Epithelial cell of esophagus (primary cell): ENCODE data around the gene SERPINA10.

Experiments
- DNase-seq: peaks from one replicate; pipeline ENCODE4 v3.0.0; 2010; ENCODE audit warnings: low read depth
- H3K4me3 ChIP-seq: 2 replicates; pipeline ENCODE4 v1.5.1; 2011; ENCODE audit warnings: mild to moderate bottlenecking, low read length, control low read depth
- CTCF ChIP-seq: IDR thresholded peaks from 2 replicates; pipeline ENCODE4 v1.5.1; 2011; ENCODE audit warnings: low read depth, mild to moderate bottlenecking, low read length, control low read depth, inconsistent platforms; ENCODE audit not compliant: insufficient read depth; ENCODE audit errors: missing control alignments

SERPINA10 gene

GRCh38 chr14:94334872-94335271 lies 41.8 kb upstream of the SERPINA10 start:
- no peak for TF ChIP-seq CTCF
- DNase-seq, result peak; percentile 90
- H3K4me3 ChIP-seq, result no peak overlapping the region

- TF ChIP-seq CTCF, result no peak
- no peak overlapping the region for H3K4me3 ChIP-seq
- DNase-seq, result no peak
Observed at GRCh38 chr14:94332587-94332986, 39.5 kb upstream of the SERPINA10 start.

GRCh38 chr14:94332063-94332583 lies 39.1 kb upstream of the SERPINA10 start:
- no peak overlapping the region for H3K4me3 ChIP-seq
- DNase-seq, result no peak
- no peak for TF ChIP-seq CTCF

- no peak for DNase-seq
- H3K4me3 ChIP-seq, result no peak overlapping the region
- TF ChIP-seq CTCF, result no peak
Observed at GRCh38 chr14:94331462-94331861, 38.4 kb upstream of the SERPINA10 start.

- no peak for TF ChIP-seq CTCF
- no peak for DNase-seq
- no peak overlapping the region for H3K4me3 ChIP-seq
Observed at GRCh38 chr14:94330857-94331256, 37.8 kb upstream of the SERPINA10 start.

- no peak for TF ChIP-seq CTCF
- DNase-seq, result no peak
Observed at GRCh38 chr14:94330432-94330831, 37.4 kb upstream of the SERPINA10 start.

GRCh38 chr14:94329857-94330256 lies 36.8 kb upstream of the SERPINA10 start:
- DNase-seq, result no peak
- no peak for TF ChIP-seq CTCF
- H3K4me3 ChIP-seq, result no peak overlapping the region

More at GRCh38 chr14:94330432-94330831, 37.4 kb upstream of the SERPINA10 start:
- H3K4me3 ChIP-seq, result no peak overlapping the region
